Adipocyte (in vitro differentiated cells): ENCODE measurements around the gene PPP3CA.

Experiments
- DNase-seq: peaks from one replicate; pipeline ENCODE4 v3.0.0-alpha.2; 2015; ENCODE audit warnings: low read depth
- H3K27me3 ChIP-seq: replicated peaks from 2 replicates; pipeline ENCODE4 v1.7.0; 2013; ENCODE audit warnings: mild to moderate bottlenecking, low read length, moderate library complexity; ENCODE audit not compliant: control insufficient read depth, insufficient read depth
- H3K36me3 ChIP-seq: 2 replicates; pipeline ENCODE4 v1.7.0; 2013; ENCODE audit warnings: low read length, mild to moderate bottlenecking, moderate library complexity; ENCODE audit not compliant: control insufficient read depth, insufficient read depth, severe bottlenecking
- H3K4me1 ChIP-seq: 2 replicates; pipeline ENCODE4 v1.7.0; 2013; ENCODE audit warnings: mild to moderate bottlenecking, low read length, moderate library complexity; ENCODE audit not compliant: control insufficient read depth, insufficient read depth
- H3K4me3 ChIP-seq: 2 replicates; pipeline ENCODE4 v1.7.0; 2013; ENCODE audit warnings: mild to moderate bottlenecking, low read length, moderate library complexity
- H3K9ac ChIP-seq: 2 replicates; pipeline ENCODE4 v1.7.0; 2013; ENCODE audit warnings: mild to moderate bottlenecking, low read length, moderate library complexity
- H3K9me3 ChIP-seq: 2 replicates; pipeline ENCODE4 v1.7.0; 2013; ENCODE audit warnings: mild to moderate bottlenecking, low read length, moderate library complexity; ENCODE audit not compliant: control insufficient read depth

PPP3CA gene

DNA sequence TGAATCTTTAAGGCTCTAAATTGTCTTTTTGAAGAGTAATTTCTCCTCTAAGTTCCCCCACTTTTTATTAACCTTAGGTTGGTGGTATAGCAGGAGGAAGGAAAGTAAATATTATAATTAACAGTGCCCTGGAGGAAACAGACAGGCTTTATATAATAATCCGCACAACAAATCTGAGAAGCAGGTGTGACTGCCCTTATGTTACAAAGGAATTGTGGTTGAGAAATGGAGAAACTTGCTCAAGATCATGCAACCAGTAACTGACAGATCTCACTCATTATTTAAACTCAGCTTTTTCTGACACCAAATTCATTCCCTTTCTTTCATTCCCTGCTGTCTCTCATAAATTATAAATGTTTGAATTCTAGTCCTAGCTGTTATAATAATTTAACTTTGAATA, 282.0 kb downstream of the PPP3CA start:
- Histone ChIP-seq H3K4me1 (no peaks in the 10 kb centered on the region), H3K36me3 (peaks cover 32% of the 10 kb centered on the region), H3K4me3 (no peak overlapping the region), H3K9me3 (no peaks in the 10 kb centered on the region), H3K9ac (no peak overlapping the region), H3K27me3 (no peaks in the 10 kb centered on the region)
- DNase-seq: no peak

DNA sequence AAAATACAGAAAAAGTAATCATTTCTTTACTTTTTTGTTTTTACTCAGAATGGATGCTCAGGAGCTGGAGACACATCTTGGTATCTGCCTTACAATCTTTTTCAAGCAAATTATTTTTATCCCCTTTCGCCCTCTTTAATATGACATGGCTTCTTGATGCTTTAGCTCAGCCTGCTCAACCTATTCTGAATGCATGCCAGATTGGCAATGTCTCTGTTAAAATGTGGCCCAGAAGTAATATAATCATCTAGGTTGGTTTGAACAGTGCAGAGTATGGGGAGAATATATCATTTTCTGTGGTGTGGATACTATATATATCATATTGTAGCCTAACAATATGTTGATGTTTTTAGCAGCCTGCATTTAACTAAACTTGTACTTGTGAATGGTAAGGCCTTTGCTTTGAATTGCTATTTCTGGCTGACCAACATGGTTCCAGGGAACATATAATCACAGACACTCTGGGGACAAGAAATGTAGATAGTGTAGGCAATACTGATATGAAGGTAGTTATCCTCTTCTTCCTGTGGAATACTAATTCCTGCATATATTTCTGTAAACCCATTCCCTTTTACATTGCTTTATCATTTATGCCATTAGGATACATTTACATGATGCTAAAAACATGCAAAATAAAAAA, 282.7 kb downstream of the PPP3CA start:
- Histone ChIP-seq H3K4me1 (no peaks in the 10 kb centered on the region), H3K36me3 (peaks cover 33% of the 10 kb centered on the region)
- no peak for DNase-seq

DNA sequence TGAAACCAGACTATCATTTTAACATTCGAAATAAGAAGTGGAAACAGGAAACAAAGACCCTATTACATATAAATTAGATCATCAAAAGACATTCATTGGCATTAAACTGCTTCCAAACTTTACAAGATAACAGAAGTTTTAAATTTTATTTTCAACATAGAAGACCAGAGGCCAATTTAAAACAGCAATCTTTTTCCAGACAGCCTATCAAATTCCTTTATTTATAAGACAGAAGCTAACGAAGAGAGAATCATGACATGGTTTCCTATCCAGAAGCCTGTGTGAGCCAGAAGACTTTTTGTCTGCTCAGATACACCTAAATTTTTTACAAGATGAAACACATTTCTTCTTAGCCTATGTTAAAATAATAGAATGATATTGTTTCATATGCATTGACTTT, 291.9 kb downstream of the PPP3CA start:
- no peak for DNase-seq
- Histone ChIP-seq H3K9ac (no peak overlapping the region), H3K4me3 (no peak overlapping the region), H3K4me1 (no peaks in the 10 kb centered on the region), H3K36me3 (peaks cover 28% of the 10 kb centered on the region), H3K27me3 (no peaks in the 10 kb centered on the region), H3K9me3 (no peaks in the 10 kb centered on the region)

More for the DNA sequence above, 282.7 kb downstream of the PPP3CA start:
- no peaks in the 10 kb centered on the region for H3K9me3 ChIP-seq
- H3K4me3 ChIP-seq: no peak overlapping the region
- no peaks in the 10 kb centered on the region for H3K27me3 ChIP-seq
- no peak overlapping the region for H3K9ac ChIP-seq

DNA sequence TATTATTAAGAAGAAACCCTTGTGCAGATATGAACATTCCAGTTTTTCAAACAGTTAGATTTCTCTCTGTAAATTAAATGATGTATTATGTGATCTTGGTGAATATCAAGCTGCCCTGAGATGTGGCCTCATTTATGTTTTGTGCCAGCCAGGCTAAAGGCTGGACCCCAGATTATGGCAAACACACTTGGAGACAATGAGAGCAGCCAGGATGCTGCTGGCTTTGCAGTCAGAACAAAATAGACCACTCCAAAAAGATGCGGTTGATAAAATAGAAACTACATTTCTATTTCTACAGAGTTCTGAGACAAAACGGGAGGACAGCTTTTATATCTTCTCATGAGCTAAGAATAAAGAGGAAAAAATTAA, 296.5 kb downstream of the PPP3CA start:
- no peaks in the 10 kb centered on the region for H3K4me1 ChIP-seq
- no peaks in the 10 kb centered on the region for H3K9me3 ChIP-seq
- no peak for DNase-seq
- H3K4me3 ChIP-seq: no peak overlapping the region
- no peaks in the 10 kb centered on the region for H3K27me3 ChIP-seq
- H3K9ac ChIP-seq: no peak overlapping the region
- H3K36me3 ChIP-seq: peaks cover 10% of the 10 kb centered on the region

DNA sequence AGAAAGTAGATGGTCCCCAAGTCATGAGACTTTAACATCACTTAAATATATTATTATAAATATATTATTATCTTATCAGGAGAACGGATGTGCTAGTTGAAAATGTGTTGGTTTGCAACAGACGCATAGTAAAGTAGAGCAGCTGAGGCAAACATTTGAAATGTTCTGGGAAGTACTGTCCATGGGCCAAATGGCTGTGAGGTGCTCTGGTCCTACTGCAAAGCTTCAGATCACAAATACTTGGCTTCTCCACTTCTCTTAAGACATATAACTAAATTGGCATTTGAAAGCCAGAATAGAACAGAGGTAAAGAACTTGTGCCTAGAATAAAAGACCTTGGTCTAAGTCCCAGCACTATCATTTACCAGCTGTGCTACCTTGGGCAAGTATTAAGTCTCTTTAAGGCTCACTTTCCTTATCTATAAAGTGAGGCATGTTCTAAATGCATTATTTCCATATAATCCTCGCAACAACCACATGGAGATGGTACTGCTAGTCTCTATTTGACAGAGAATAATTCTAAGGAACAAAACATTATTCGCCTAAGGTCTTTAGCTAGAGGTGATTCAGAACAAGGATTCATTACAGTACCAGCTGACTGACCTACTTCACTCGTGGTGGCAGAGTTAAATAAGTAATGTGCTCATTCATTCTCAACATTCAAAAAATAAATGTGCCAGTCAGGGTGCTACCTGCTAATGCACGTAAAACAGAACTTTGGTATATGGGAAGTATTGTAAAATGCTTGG, 297.1 kb downstream of the PPP3CA start:
- no peaks in the 10 kb centered on the region for H3K27me3 ChIP-seq
- H3K4me1 ChIP-seq: no peaks in the 10 kb centered on the region
- H3K4me3 ChIP-seq: no peak overlapping the region
- no peaks in the 10 kb centered on the region for H3K9me3 ChIP-seq
- no peak overlapping the region for H3K9ac ChIP-seq
- no peak for DNase-seq
- H3K36me3 ChIP-seq: peaks cover 13% of the 10 kb centered on the region

DNA sequence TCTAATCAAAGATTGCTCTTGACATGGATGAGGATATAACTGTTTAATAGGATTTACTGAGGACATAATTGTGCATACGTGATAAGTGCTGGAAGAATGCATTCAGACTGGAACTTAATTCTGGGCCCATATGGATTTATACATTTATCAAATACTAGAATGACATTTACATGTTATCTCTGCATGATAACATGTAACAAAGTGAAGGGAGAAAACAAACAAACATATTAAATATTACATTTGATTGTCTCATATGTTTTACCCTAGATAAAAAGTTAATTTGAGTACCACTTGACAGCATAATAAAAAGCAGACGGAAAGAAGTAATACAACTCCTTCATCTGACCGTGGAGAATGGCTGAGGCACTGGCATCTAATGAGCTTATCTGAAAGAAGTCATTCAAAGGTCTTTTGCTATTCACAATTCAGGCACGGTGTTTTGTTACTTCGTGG, 297.8 kb downstream of the PPP3CA start:
- no peak for DNase-seq
- no peak overlapping the region for H3K9ac ChIP-seq
- H3K36me3 ChIP-seq: peaks cover 19% of the 10 kb centered on the region
- H3K9me3 ChIP-seq: no peaks in the 10 kb centered on the region
- H3K4me1 ChIP-seq: no peaks in the 10 kb centered on the region
- no peaks in the 10 kb centered on the region for H3K27me3 ChIP-seq
- no peak overlapping the region for H3K4me3 ChIP-seq

DNA sequence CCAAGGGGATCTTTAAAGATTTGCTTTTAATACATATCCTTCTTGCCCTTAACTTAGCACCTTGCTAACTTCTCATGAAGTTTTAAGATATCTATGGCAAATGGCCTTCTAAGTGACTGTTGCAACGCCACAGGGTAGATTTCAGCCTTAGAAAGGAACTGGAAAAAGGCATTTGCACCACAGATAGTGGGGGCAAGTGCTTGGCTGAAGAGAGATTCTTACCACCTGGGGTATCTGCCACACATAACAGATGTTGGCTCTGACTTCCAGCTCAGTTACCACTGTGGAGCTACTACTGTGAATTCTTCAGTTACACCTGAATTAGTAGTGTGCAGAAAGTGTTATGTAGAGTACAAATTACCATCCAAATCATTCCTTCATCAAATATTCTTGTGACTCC, 302.6 kb downstream of the PPP3CA start:
- no peak overlapping the region for H3K9ac ChIP-seq
- H3K27me3 ChIP-seq: no peaks in the 10 kb centered on the region
- H3K9me3 ChIP-seq: no peaks in the 10 kb centered on the region
- no peak overlapping the region for H3K4me3 ChIP-seq
- no peaks in the 10 kb centered on the region for H3K4me1 ChIP-seq
- DNase-seq: no peak
- peaks cover 30% of the 10 kb centered on the region for H3K36me3 ChIP-seq

DNA sequence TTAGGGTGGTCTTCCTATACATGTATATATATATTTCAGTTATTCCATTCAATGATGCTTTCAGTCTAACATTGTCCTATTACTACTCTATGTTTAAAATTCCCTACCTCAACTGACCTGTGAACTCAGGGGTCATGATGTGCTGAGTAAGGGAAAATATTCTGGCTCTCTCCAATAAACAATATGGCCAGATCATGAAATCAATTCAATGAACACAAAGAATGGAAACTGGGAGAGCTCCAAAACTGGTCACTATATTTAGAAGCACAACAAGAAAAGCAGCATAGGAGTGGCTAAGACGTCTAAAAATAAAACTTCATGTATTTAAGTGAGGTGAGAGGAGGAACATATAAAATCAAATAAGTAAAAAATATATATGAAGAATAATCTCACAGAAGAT, 304.5 kb downstream of the PPP3CA start:
- DNase-seq: no peak
- no peaks in the 10 kb centered on the region for H3K4me1 ChIP-seq
- H3K9me3 ChIP-seq: no peaks in the 10 kb centered on the region
- H3K36me3 ChIP-seq: peaks cover 31% of the 10 kb centered on the region
- no peaks in the 10 kb centered on the region for H3K27me3 ChIP-seq
- no peak overlapping the region for H3K9ac ChIP-seq
- H3K4me3 ChIP-seq: no peak overlapping the region

DNA sequence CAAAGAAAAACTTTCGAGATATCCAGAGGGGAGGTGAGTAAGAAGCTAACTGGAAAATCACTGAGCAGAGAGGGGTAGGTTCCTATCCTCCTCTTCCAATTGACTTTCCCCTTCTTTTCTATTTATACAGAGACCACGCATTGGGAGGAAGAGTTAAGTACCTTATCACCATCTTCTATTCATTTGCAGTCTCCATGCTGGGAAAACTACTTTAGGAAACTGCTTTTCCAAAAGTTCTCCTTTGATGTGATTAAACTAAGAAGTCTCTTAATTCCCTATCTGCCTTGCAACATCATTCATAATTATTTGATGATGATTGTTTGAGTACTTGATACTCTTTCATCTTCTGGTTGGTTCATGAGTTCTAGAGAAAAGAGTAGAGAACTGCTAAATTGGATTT, 306.6 kb downstream of the PPP3CA start:
- no peak overlapping the region for H3K9ac ChIP-seq
- no peaks in the 10 kb centered on the region for H3K27me3 ChIP-seq
- DNase-seq: no peak
- no peaks in the 10 kb centered on the region for H3K4me1 ChIP-seq
- H3K9me3 ChIP-seq: no peaks in the 10 kb centered on the region
- peaks cover 34% of the 10 kb centered on the region for H3K36me3 ChIP-seq
- no peak overlapping the region for H3K4me3 ChIP-seq

DNA sequence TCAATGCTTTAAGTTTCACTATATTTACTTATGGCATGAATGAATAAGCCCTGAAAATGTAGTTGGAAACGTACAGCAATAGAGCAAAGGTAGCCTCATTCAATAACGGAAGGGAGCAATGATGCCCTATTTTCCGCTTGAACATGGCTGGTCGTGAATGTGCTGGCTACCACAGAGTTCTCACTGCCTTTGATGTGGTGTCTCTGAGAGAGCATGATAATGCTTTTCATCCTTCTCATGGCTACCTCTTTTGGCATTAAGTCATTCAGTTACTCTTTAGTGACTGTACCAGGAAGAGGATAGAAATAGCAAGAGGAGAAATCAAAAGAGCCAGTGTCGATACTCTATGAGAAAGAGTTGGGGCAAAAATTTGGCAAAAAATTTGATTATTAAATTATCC, 308.0 kb downstream of the PPP3CA start:
- Histone ChIP-seq H3K36me3 (peaks cover 23% of the 10 kb centered on the region), H3K4me3 (no peak overlapping the region), H3K27me3 (no peaks in the 10 kb centered on the region), H3K9ac (no peak overlapping the region), H3K4me1 (no peaks in the 10 kb centered on the region), H3K9me3 (no peaks in the 10 kb centered on the region)
- DNase-seq: no peak

DNA sequence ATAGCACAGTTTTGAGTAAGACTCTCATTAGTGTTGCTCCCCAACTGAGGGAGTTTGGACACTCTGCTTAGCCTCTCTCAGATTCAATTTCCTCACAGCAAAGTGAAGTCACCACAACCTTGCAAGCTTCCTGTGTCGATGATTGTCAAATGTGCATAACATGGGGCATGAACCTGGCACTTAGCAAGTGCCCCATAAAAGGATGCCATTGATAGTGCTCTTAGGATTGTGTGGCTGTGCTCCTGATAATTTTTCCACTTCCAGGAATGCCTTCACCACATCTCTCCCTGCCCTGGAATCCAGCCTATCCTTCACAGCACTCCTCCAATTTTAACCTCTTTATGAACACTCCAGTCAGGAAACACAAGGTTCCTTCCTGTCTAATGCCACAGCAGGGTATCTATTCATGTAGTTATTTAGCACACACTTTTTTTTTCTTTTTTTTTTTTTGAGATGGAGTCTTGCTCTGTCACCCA, 309.4 kb downstream of the PPP3CA start:
- Histone ChIP-seq H3K36me3 (peaks cover 23% of the 10 kb centered on the region), H3K27me3 (no peaks in the 10 kb centered on the region), H3K9me3 (no peaks in the 10 kb centered on the region), H3K4me3 (no peak overlapping the region), H3K4me1 (no peaks in the 10 kb centered on the region), H3K9ac (no peak overlapping the region)
- no peak for DNase-seq
